ENCODE results near the gene SEC14L6.
"Not testable (repeated sequence)": the region's sequence is repeated elsewhere in the genome, so short reads cannot be mapped to it uniquely, and the experiment has no call there.

SEC14L6 gene

GRCh38 chr22:30572210-30572609 is 25.7 kb upstream of the SEC14L6 start:
- Histone ChIP-seq H3K27ac (ENCODE audit: low read depth, low read length) (no peak overlapping the region), H3K9me2 (replicated peaks; ENCODE audit: insufficient read depth, low read length) (no peaks in the 10 kb centered on the region), H3K4me3 (ENCODE audit: insufficient read depth, low read length, poor library complexity, severe bottlenecking) (no peak overlapping the region), H2AFZ (ENCODE audit: low read depth, low read length, severe bottlenecking) (no peak overlapping the region), H3K36me3 (ENCODE audit: low read length) (no peaks in the 10 kb centered on the region), H4K20me1 (ENCODE audit: low read depth, low read length) (no peaks in the 10 kb centered on the region), H3K27me3 (ENCODE audit: low read length) (no peaks in the 10 kb centered on the region), H3K9me3 (ENCODE audit: insufficient read depth, low read length) (no peaks in the 10 kb centered on the region), H3F3A (ENCODE audit: insufficient read depth) (no peaks in the 10 kb centered on the region), H3K4me2 (ENCODE audit: low read depth, low read length, poor library complexity, severe bottlenecking) (no peak overlapping the region), H3K79me2 (ENCODE audit: insufficient read depth, low read length) (no peaks in the 10 kb centered on the region), H3K9ac (ENCODE audit: low read length) (no peak overlapping the region)
- TF ChIP-seq, protein P1, sequence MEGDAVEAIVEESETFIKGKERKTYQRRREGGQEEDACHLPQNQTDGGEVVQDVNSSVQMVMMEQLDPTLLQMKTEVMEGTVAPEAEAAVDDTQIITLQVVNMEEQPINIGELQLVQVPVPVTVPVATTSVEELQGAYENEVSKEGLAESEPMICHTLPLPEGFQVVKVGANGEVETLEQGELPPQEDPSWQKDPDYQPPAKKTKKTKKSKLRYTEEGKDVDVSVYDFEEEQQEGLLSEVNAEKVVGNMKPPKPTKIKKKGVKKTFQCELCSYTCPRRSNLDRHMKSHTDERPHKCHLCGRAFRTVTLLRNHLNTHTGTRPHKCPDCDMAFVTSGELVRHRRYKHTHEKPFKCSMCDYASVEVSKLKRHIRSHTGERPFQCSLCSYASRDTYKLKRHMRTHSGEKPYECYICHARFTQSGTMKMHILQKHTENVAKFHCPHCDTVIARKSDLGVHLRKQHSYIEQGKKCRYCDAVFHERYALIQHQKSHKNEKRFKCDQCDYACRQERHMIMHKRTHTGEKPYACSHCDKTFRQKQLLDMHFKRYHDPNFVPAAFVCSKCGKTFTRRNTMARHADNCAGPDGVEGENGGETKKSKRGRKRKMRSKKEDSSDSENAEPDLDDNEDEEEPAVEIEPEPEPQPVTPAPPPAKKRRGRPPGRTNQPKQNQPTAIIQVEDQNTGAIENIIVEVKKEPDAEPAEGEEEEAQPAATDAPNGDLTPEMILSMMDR (IDR thresholded peaks at IDR 0.05; ENCODE audit: insufficient read depth, low read length, poor library complexity, severe bottlenecking) = no peak
- no peak for TF ChIP-seq EZH2phosphoT487 (conservative IDR thresholded peaks at IDR 0.05; ENCODE audit: low read length)

DNA sequence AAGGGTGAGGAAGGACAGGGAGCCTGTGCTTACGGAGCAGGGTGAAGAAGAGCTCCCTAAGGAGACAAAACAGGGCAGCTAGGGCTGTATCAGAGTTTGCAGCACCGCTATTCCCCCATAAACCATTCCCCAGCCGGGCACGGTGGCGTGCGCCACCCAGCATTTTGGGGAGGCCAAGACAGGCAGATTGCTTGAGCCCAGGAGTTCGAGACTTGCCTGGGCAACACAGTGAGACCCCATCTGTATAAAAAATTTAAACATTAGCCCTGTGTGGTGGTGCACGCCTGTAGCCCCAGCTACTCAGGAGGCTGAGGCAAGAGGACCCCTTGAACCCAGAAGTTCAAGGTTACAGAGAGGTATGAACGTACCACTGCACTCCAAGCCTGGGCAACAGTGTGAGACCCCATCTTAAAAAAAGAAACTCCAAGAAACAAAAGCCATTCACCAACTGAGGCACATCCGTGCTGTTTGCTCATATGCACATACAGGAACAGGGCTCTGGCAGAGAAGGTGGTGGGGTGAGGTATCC is 23.2 kb upstream of the SEC14L6 start:
- Histone ChIP-seq H3F3A (ENCODE audit: insufficient read depth) (no peaks in the 10 kb centered on the region), H3K36me3 (ENCODE audit: low read length) (no peaks in the 10 kb centered on the region), H3K27me3 (ENCODE audit: low read length) (no peaks in the 10 kb centered on the region), H3K4me2 (ENCODE audit: low read depth, low read length, poor library complexity, severe bottlenecking) (no peak overlapping the region), H3K9me3 (ENCODE audit: insufficient read depth, low read length) (no peaks in the 10 kb centered on the region), H3K79me2 (ENCODE audit: insufficient read depth, low read length) (no peaks in the 10 kb centered on the region), H4K20me1 (ENCODE audit: low read depth, low read length) (no peaks in the 10 kb centered on the region), H3K27ac (ENCODE audit: low read depth, low read length) (no peak overlapping the region), H3K9me2 (replicated peaks; ENCODE audit: insufficient read depth, low read length) (no peaks in the 10 kb centered on the region), H3K9ac (ENCODE audit: low read length) (no peak overlapping the region), H3K4me3 (ENCODE audit: insufficient read depth, low read length, poor library complexity, severe bottlenecking) (no peak overlapping the region), H2AFZ (ENCODE audit: low read depth, low read length, severe bottlenecking) (no peak overlapping the region)
- no peak for TF ChIP-seq EZH2phosphoT487 (conservative IDR thresholded peaks at IDR 0.05; ENCODE audit: low read length)
- TF ChIP-seq, protein P1 (IDR thresholded peaks at IDR 0.05; ENCODE audit: insufficient read depth, low read length, poor library complexity, severe bottlenecking) = no peak

DNA sequence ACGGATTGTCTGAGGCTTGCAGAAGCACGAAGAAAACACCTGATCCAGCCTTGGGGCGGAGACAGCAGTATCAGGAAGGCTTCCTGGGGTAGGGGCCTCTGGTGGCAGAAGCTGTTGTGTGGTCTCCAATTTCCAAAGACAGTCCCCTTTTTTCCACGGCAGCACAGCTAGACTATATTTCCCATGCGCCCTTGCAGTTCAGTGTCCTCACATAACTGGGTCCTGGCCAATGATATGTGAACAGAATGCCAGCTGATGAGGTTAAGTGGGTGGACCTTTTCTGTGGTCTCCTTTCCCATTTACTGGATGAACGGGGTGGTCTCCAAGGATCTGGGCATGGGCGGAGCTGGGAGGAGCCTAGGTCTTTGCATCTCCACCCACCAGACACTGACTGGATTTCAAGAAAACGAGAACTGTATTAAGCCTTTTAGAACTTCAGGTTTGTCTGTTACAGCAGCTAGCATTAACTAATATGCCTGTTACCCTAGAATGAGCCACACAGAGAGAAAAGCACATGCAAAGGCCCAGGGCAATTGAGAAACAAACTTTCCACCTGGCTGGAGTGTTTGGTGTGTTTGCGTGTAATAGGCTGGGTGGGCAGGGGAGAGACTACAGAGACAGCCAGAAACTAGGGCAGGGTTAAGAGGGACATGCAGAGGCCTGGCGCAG is 21.7 kb upstream of the SEC14L6 start:
- Histone ChIP-seq H3F3A (ENCODE audit: insufficient read depth) (no peaks in the 10 kb centered on the region), H2AFZ (ENCODE audit: low read depth, low read length, severe bottlenecking) (no peak overlapping the region), H3K79me2 (ENCODE audit: insufficient read depth, low read length) (no peaks in the 10 kb centered on the region), H3K4me3 (ENCODE audit: insufficient read depth, low read length, poor library complexity, severe bottlenecking) (no peak overlapping the region), H3K9ac (ENCODE audit: low read length) (no peak overlapping the region), H3K27ac (ENCODE audit: low read depth, low read length) (no peak overlapping the region), H4K20me1 (ENCODE audit: low read depth, low read length) (no peaks in the 10 kb centered on the region), H3K9me2 (replicated peaks; ENCODE audit: insufficient read depth, low read length) (no peaks in the 10 kb centered on the region), H3K36me3 (ENCODE audit: low read length) (no peaks in the 10 kb centered on the region), H3K4me2 (ENCODE audit: low read depth, low read length, poor library complexity, severe bottlenecking) (no peak overlapping the region), H3K27me3 (ENCODE audit: low read length) (no peaks in the 10 kb centered on the region), H3K9me3 (ENCODE audit: insufficient read depth, low read length) (no peaks in the 10 kb centered on the region)
- no peak for TF ChIP-seq EZH2phosphoT487 (conservative IDR thresholded peaks at IDR 0.05; ENCODE audit: low read length)
- TF ChIP-seq, protein P1 (IDR thresholded peaks at IDR 0.05; ENCODE audit: insufficient read depth, low read length, poor library complexity, severe bottlenecking) = no peak

DNA sequence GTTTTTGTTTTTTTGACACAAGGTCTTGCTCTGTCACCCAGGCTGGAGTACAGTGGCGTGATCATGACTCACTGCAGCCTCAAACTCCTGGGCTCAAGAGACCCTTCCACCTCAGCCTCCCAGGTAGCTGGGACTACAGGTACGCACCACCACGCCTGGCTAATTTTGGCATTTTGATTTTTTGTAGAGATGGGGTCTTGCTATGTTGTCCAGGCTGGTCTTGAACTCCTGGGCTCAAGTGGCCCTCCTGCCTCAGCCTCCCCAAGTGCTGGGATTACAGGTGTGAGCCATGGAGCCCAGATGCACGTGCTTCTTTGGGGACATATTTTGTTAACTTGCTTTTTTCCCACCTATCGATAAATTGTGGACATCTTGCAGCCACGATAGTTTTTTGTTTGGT is 20.7 kb upstream of the SEC14L6 start:
- H4K20me1 ChIP-seq (ENCODE audit: low read depth, low read length); H3K9me2 ChIP-seq (replicated peaks; ENCODE audit: insufficient read depth, low read length); H3K36me3 ChIP-seq (ENCODE audit: low read length); H3K4me2 ChIP-seq (ENCODE audit: low read depth, low read length, poor library complexity, severe bottlenecking); H3K9me3 ChIP-seq (ENCODE audit: insufficient read depth, low read length); H3K79me2 ChIP-seq (ENCODE audit: insufficient read depth, low read length); H3F3A ChIP-seq (ENCODE audit: insufficient read depth); H3K4me3 ChIP-seq (ENCODE audit: insufficient read depth, low read length, poor library complexity, severe bottlenecking); H2AFZ ChIP-seq (ENCODE audit: low read depth, low read length, severe bottlenecking); H3K27ac ChIP-seq (ENCODE audit: low read depth, low read length); H3K27me3 ChIP-seq (ENCODE audit: low read length); H3K9ac ChIP-seq (ENCODE audit: low read length): not testable (repeated sequence)
